ENCODE data around the gene DNAH11.

The DNAH11 gene

GRCh38 chr7:21550076-21550475 is 7.2 kb downstream of the DNAH11 start:
- DNase-seq: no peak

DNA sequence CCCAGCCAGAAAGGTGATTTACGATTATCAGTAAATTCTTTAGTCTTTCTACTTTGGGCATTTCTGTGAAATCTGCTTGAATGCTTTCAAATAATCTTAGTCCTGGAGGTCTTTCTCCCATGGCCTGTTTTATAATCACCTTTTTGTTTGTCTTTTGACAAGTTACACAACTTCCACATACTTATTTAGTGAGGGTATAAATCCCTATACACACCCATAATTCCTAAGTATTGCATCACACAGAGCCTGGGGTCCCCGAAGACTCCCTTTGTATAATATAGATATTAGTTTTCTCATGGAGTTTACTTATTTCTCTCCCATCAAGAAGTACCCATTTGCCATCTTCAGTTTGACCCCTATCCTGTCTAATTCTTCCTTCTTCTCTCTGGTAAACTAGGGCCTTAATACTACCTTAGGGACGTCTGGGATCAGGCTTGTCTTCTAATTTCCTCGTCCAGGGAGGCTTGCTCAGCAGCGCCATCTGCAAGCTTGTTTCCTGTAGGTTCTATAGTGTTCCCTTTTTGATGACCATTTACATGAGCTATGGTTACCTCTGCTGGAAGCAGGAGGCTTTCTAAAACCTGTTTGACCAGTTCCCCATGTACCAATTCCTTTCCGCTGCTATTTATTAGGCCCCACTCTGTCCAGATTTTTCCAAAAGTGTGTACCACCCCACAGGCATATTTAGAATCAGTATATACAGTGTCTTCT is 8.1 kb downstream of the DNAH11 start:
- no peak for DNase-seq

DNA sequence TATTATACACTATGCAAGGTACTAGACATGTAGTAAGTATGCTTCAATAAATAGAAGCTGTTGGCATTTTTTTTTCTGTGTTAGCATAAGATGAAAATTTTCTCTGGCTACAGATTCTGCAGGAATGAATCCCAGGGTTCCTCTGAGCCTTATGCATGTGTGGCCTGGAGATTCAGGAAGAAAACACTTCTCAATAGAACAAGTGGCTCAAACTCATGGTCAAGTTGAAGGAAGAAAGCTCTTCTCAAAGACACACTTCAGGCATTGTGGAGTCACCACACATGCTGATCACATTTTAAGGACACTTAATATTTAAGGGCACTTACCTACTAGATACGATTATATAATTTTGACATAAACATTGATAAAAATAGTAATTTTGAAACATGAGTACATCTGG is 19.5 kb downstream of the DNAH11 start:
- no peak for DNase-seq

DNA sequence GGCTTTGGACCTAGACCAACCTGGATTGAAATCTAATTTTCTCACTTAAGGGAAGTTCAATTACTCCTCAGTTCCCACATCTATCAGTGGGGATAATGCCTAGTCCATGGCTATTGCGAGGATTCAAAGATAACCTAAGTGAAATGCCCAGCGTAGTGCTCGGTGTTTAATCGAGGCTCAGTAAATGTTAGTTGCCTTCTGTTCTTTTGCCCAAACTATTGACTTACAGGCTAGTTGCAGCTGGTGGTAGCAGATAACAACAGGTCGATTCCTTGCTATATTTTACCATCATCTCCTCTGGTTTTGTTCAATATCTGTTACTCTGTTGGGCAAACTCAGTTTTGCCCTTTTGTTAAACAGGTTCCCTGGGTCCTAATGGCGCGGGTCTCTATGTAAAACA is 22.8 kb downstream of the DNAH11 start:
- no peak for DNase-seq

GRCh38 chr7:21566094-21566493 is 23.3 kb downstream of the DNAH11 start:
- no peak for DNase-seq

GRCh38 chr7:21568762-21569161 is 25.9 kb downstream of the DNAH11 start:
- DNase-seq: no peak

GRCh38 chr7:21572331-21573313 is 29.8 kb downstream of the DNAH11 start:
- DNase-seq: no peak

- DNase-seq: no peak
These were observed 36.7 kb downstream of the DNAH11 start for GRCh38 chr7:21579341-21580072.

GRCh38 chr7:21580073-21580521 is 37.3 kb downstream of the DNAH11 start:
- DNase-seq: no peak

- no peak for DNase-seq
These were observed 42.4 kb downstream of the DNAH11 start for GRCh38 chr7:21585070-21585724.

- no peak for DNase-seq
These were observed 44.4 kb downstream of the DNAH11 start for GRCh38 chr7:21587139-21587784.

DNA sequence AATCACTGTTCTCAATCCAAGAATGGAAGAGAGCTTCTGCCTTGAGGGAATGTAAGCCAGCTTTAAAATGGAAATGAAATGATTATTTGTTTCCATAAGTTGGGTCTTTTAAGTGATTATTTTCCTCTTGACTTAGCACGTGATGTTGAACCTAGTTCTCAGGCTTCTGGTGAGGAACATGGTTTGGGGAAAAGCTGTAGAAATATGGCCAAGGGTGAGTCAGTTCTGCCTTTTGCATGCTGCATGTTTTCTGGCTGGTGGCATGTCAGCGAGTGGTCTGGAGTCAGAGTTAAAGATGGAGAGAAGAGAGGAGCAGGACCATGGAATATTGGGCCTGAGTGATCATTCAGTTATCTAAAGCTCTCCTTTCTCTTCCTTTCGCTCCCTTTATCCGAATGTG is 54.0 kb downstream of the DNAH11 start:
- DNase-seq: no peak

DNA sequence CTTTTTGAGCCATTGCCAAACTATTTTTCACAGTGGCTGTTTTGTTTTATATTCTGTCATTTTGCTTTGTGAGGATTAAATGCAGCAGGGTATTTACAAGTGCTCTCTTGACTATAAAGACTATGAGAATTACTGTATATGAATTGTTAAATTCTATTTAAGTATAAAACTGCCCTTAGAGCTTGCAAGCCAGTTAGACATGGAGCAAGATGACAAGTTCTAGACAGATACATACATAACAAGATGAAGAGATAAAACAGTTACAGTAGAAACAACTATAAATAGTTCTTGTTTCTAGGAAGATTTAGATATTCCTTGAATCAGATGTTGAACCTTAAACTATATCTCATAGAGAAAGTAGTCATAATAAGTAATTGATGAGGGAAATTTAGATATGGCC is 60.6 kb downstream of the DNAH11 start:
- no peak for DNase-seq

DNA sequence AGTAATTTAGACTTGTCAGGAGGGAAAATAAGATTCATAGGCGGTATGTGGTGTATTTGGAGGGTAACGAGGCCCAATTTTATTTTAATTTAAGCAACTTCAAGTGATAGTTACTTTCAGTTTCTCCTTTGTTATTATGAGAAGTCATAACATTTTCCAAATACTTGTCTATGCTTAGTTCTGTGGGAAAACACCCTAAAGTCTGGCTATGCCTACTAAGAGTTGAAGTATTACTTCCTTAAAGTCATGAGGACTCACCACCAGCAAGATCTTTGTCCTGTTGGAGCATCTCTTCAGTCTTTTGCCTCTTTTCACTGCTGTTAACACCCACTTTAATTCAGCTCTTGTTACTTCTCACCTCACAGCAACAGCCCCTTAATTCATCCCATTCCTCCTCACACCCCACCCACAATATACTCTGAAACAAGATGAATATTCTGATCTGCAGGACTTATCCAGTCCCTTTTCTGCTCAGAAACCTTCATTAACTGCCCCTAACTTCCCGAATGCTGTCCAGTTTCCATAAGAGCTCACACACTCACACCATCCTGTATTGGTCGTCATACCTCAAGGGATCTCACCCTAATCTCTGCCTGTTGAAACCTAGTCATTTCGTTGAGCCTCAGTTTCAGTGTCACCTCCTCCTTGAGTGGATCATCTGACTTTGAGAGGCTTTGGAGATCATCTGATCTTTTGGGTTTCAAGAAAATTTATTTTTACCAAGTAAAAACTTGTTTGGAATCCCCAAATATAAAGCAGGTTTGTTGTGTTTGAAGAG is 61.3 kb downstream of the DNAH11 start:
- DNase-seq: no peak

- DNase-seq: no peak
These were observed 62.3 kb downstream of the DNAH11 start for GRCh38 chr7:21605008-21605585.

DNA sequence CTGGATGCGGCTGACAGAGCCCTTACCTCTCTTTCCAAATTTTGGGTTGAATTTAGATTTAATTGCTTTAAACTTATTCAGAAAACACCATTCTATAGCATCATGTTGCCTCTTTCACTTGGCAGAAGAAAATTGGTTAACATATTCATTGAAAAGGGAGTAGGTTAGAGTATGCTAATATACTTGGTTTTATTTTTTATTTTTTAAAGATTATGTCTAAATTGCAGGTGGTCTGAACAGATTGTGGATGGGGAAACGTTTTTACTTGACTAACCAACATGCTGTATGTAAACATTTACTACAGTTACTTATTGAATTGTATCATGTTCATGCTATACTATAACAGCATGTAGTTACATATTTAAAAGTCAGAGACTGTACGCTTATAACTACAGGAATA is 65.6 kb downstream of the DNAH11 start:
- no peak for DNase-seq

DNA sequence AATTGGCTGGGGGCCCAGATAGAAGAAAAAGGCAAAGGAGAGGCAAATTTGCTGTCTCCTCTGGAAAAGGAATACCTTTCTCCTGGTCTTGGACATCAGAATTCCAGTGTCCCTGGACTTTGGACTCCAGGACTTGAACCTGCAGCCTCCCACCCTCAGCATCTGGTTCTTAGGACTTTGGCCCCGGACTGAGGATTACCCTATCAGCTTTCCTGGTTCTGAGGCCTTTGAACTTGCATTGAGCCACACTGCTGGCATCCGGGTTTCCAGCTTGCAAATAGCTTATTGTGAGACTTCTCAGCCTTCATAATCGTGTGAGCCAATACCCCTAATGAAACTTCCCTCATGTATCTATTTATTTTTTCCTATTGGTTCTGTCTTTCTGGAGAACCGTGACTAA is 68.3 kb downstream of the DNAH11 start:
- no peak for DNase-seq

- no peak for DNase-seq
These were observed 73.3 kb downstream of the DNAH11 start for GRCh38 chr7:21616091-21616490.

DNA sequence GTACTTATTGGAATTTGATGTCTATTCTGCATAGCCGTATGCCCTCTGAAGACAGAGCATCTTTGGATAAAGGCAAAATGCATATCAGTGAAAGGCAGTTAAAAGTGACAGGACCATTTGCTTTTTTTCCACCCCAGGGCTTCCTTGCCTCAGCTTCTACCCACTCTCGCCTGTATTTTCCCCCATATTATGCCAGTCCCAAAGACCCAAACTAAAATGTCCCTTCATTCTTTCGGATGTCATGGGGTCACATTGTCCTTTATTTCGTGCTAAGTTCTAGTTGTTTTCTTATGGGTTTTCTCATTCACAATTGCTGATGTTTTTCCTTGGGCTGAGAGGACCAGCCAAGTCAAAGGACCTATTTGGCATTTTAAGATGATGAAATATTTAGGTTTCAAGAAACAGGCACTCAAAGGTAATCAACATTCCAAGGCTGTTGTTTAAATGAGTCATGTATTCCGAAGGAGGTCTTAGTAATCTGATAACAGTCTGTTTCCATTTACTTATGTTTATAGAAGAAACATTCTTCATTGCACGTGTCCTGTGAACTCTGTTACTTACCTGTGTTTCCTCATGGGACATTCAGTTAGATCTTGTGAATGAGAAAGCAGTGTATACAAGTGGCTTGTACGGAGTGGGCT is 74.1 kb downstream of the DNAH11 start:
- no peak for DNase-seq

- DNase-seq: no peak
These were observed 74.7 kb downstream of the DNAH11 start for GRCh38 chr7:21617513-21617912.

Data from activated CD4-positive, alpha-beta T cell treated with anti-CD3 and anti-CD28 coated beads, Interleukin-2, amount 50 U/mL, for 4 hours (primary cell).